NCI-H460 (cell line): ENCODE measurements around the gene ATIC. TPM values are rescaled to one million over a fixed set of nuclear protein-coding genes. Genes with fewer than 3 reads are reported as not detected.
"Not testable (repeated sequence)": the region's sequence is repeated elsewhere in the genome, so short reads cannot be mapped to it uniquely, and the experiment has no call there.

Experiments
- DNase-seq: peaks from one replicate; pipeline ENCODE4 v3.0.0-alpha.2; 2016; ENCODE audit warnings: low read depth; ENCODE audit errors: extremely low read depth
- polyA plus RNA-seq: library from polyadenylated mRNA; depleted of rRNA; stranded (reverse); fragments of >200 nt; gene quantifications from 2 replicates; pipeline ENCODE4 v1.2.3, GENCODE V29; 2014; cell fraction: nucleus; rRNA removed
- total RNA-seq: library from RNA; depleted of rRNA; stranded (reverse); fragments of >200 nt; shearing (Covaris generic); gene quantifications from 2 replicates; pipeline ENCODE4 v1.2.3, GENCODE V29; 2014; rRNA removed

ATIC gene
- 64.4 and 94.9 TPM in 2 replicates for total RNA-seq
- polyA plus RNA-seq, result 115 and 118 TPM in 2 replicates

- peak; percentile 94 for DNase-seq
Observed at GRCh38 chr2:215311625-215312396, at the start of gene ATIC. ATIC (plus strand) TSS chr2:215312059; CDS start chr2:215312143, 84 bp downstream.

GRCh38 chr2:215262303-215262702 lies 49.6 kb upstream of the ATIC start:
- no peak for DNase-seq

- no peak for DNase-seq
Observed at GRCh38 chr2:215262741-215263362, 49.0 kb upstream of the ATIC start.

GRCh38 chr2:215264374-215264773 lies 47.5 kb upstream of the ATIC start:
- no peak for DNase-seq

- DNase-seq, result peak; percentile 88
Observed at GRCh38 chr2:215269397-215270117, 42.3 kb upstream of the ATIC start.

GRCh38 chr2:215270118-215270451 lies 41.8 kb upstream of the ATIC start:
- DNase-seq, result no peak

- no peak for DNase-seq
Observed at GRCh38 chr2:215271446-215271845, 40.4 kb upstream of the ATIC start.

GRCh38 chr2:215272918-215273317 lies 38.9 kb upstream of the ATIC start:
- no peak for DNase-seq

- DNase-seq, result no peak
Observed at GRCh38 chr2:215274829-215275228, 37.0 kb upstream of the ATIC start.

GRCh38 chr2:215275824-215276223 lies 36.0 kb upstream of the ATIC start:
- no peak for DNase-seq

- DNase-seq, result no peak
Observed at GRCh38 chr2:215277944-215278343, 33.9 kb upstream of the ATIC start.

GRCh38 chr2:215280326-215280725 lies 31.5 kb upstream of the ATIC start:
- no peak for DNase-seq

- DNase-seq, result no peak
Observed at GRCh38 chr2:215283221-215283620, 28.6 kb upstream of the ATIC start.

- DNase-seq, result no peak
Observed at GRCh38 chr2:215286309-215286708, 25.6 kb upstream of the ATIC start.

- no peak for DNase-seq
Observed at GRCh38 chr2:215288112-215288815, 23.6 kb upstream of the ATIC start.

- DNase-seq, result no peak
Observed at GRCh38 chr2:215290980-215291599, 20.8 kb upstream of the ATIC start.

GRCh38 chr2:215293879-215294278 lies 18.0 kb upstream of the ATIC start:
- DNase-seq, result no peak

- DNase-seq, result no peak
Observed at GRCh38 chr2:215299337-215299859, 12.5 kb upstream of the ATIC start.

- DNase-seq, result no peak
Observed at GRCh38 chr2:215301994-215302393, 9.9 kb upstream of the ATIC start.

GRCh38 chr2:215311259-215311624 lies 617 bp upstream of the ATIC start:
- DNase-seq, result not testable (repeated sequence)
